ENCODE data around the gene SURF4. TPM values are rescaled to one million over a fixed set of nuclear protein-coding genes. Genes with fewer than 3 reads are reported as not detected.
"Not testable (repeated sequence)": the region's sequence is repeated elsewhere in the genome, so short reads cannot be mapped to it uniquely, and the experiment has no call there.

Gene SURF4
- total RNA-seq, 1 donor from 2014 or later: 126 TPM

DNA sequence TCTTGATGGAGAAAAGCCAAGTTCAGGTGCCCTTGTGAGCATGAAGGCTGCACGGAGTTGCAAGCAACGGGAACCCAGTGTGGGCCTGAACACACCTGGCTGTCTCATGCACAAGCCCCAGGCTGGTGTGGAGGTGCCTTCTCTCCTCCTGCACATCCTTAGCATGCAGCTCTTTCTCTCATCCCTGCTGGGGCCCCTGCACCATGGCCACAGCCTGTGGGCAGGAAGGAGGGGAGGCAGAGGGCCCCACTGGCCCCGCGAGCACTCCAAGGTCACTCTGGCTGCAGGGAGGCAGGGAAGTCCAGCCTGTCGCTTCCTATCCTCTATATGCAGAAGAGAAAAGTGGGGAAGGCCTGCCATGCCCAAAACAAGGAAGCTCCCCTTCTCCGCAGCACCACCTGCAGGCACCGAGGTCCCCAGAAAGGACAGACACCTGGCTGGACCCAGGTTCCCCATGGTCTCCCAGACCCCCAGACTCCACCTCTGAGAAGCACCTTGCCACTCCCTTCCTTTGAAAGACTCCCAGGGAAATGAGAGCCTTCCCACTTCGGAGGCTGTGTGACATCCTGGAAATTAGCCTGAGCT, 18.9 kb upstream of the SURF4 start:
- TF ChIP-seq, protein P1, sequence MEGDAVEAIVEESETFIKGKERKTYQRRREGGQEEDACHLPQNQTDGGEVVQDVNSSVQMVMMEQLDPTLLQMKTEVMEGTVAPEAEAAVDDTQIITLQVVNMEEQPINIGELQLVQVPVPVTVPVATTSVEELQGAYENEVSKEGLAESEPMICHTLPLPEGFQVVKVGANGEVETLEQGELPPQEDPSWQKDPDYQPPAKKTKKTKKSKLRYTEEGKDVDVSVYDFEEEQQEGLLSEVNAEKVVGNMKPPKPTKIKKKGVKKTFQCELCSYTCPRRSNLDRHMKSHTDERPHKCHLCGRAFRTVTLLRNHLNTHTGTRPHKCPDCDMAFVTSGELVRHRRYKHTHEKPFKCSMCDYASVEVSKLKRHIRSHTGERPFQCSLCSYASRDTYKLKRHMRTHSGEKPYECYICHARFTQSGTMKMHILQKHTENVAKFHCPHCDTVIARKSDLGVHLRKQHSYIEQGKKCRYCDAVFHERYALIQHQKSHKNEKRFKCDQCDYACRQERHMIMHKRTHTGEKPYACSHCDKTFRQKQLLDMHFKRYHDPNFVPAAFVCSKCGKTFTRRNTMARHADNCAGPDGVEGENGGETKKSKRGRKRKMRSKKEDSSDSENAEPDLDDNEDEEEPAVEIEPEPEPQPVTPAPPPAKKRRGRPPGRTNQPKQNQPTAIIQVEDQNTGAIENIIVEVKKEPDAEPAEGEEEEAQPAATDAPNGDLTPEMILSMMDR (IDR thresholded peaks at IDR 0.05): no peak
- DNase-seq (no peak), ATAC-seq (no peak)
- no peak overlapping the region for H3K27ac ChIP-seq
- no peak overlapping the region for H3K4me3 ChIP-seq
- no peaks in the 10 kb centered on the region for H3K9me3 ChIP-seq
- no peaks in the 10 kb centered on the region for H3K36me3 ChIP-seq
- intact Hi-C loops (cut with DNase I): no loop called here
- peaks cover 9% of the 10 kb centered on the region for H3K27me3 ChIP-seq (ENCODE audit: low read depth)
- no peaks in the 10 kb centered on the region for H3K4me1 ChIP-seq

DNA sequence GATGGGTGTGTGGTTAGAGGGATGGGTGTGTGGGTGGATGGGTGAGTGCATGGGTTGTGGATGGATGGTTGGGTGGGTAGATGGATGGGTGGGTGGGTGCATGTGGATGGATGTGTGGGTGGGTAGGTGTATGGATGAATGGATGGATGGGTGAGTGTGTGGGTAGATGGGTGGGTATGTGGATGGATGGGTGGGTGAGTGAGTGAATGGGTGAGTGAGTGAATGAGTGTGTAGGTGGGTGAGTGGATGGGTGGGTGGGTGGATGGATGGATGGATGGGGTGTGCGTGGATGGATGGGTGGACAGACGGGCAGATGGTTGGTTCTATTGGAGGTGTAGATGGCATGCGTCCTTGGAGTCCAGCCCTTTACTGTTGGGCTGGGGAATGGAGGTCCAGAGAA, 17.5 kb upstream of the SURF4 start:
- Histone ChIP-seq H3K27ac (no peak overlapping the region), H3K4me1 (no peaks in the 10 kb centered on the region), H3K4me3 (no peak overlapping the region), H3K27me3 (ENCODE audit: low read depth) (peaks cover 9% of the 10 kb centered on the region), H3K36me3 (no peaks in the 10 kb centered on the region), H3K9me3 (no peaks in the 10 kb centered on the region)
- intact Hi-C loops (cut with DNase I): no loop called here
- DNase-seq (no peak), ATAC-seq (no peak)
- TF ChIP-seq, protein P1 (IDR thresholded peaks at IDR 0.05): no peak

DNA sequence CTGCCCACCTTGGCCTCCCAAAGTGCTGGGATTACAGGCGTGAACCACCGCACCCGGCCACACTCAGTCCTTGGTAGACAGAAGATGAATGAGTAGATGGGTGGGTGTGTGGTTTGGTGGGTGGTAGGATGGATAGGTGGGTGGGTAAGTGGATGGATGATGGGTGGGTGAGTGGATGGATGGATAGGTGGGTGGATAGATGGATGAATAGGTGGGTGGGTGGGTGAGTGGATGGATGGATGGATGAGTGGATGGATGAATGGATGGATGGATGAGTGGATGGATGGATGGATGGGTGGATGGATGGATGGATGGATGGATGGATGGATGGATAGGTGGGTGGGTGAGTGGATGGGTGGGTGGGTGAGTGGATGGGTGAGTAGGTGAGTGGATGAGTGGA, 16.4 kb upstream of the SURF4 start:
- ATAC-seq; intact Hi-C loops (cut with DNase I); H3K36me3 ChIP-seq; DNase-seq; H3K9me3 ChIP-seq; H3K27ac ChIP-seq; H3K4me1 ChIP-seq; H3K4me3 ChIP-seq; H3K27me3 ChIP-seq (ENCODE audit: low read depth): not testable (repeated sequence)

DNA sequence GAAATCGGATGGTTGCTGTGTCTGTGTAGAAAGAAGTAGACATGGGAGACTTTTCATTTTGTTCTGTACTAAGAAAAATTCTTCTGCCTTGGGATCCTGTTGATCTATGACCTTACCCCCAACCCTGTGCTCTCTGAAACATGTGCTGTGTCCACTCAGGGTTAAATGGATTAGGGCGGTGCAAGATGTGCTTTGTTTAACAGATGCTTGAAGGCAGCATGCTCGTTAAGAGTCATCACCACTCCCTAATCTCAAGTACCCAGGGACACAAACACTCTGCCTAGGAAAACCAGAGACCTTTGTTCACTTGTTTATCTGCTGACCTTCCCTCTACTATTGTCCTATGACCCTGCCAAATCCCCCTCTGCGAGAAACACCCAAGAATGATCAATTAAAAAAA, 15.6 kb upstream of the SURF4 start:
- H3K27me3 ChIP-seq (ENCODE audit: low read depth); H3K9me3 ChIP-seq; H3K36me3 ChIP-seq; DNase-seq; H3K4me3 ChIP-seq; H3K27ac ChIP-seq; H3K4me1 ChIP-seq; intact Hi-C loops (cut with DNase I): not testable (repeated sequence)
- ATAC-seq: peak; percentile 32 to 43

DNA sequence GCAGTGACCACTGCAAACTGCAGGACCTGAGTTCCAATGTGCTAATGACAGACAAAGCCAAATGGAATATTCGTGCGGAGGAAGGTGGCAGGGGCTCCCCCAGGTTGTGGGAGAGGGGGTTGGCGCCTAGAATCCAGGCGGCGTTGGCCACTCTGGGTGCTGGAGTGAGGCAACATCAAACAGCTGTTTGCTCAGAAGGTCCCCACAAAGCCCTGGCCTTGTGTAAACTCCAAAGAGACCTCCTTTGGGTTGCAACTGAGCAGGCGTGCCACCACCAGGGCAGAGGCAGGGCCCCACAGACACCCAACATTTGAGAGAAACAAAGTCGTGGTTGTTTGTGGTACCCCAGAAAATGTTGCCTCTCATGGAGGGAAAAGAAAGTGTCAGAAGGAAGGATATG, 14.9 kb upstream of the SURF4 start:
- no peaks in the 10 kb centered on the region for H3K36me3 ChIP-seq
- DNase-seq (no peak), ATAC-seq (no peak)
- no peak overlapping the region for H3K27ac ChIP-seq
- H3K9me3 ChIP-seq: no peaks in the 10 kb centered on the region
- no peaks in the 10 kb centered on the region for H3K4me1 ChIP-seq
- peaks cover 9% of the 10 kb centered on the region for H3K27me3 ChIP-seq (ENCODE audit: low read depth)
- TF ChIP-seq, protein P1 (IDR thresholded peaks at IDR 0.05): no peak
- intact Hi-C loops (cut with DNase I): no loop called here
- no peak overlapping the region for H3K4me3 ChIP-seq

DNA sequence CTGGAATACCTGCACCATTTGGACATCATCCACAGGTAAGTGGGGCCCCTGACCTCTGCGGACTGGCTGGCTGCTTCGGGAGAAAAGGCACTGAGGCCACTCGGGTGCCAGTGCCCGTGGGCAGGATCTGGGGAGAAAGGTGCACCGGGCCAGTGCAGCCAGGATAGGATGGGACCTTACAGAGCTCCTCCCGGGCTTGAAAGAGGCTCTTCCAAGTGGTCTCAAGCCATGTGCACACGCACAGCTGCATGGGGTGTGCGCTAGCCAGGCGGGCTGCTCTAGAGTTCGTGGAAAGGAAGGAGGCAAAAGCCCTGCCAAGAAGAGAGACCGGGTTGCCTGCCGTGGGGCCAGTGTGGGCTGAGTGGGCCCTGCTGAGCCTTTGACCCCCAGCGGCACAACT, 13.7 kb upstream of the SURF4 start:
- H3K36me3 ChIP-seq: no peaks in the 10 kb centered on the region
- TF ChIP-seq, protein P1 (IDR thresholded peaks at IDR 0.05): no peak
- no peak for DNase-seq

More for the DNA sequence above, 13.7 kb upstream of the SURF4 start:
- H3K4me1 ChIP-seq: no peaks in the 10 kb centered on the region
- peaks cover 2% of the 10 kb centered on the region for H3K27me3 ChIP-seq (ENCODE audit: low read depth)
- H3K4me3 ChIP-seq: no peak overlapping the region
- no peak for ATAC-seq
- H3K9me3 ChIP-seq: no peaks in the 10 kb centered on the region
- intact Hi-C loops (cut with DNase I): no loop called here
- H3K27ac ChIP-seq: no peak overlapping the region

Data from lower lobe of right lung (tissue), 2 donors.